HG02678 (cell line): ENCODE measurements around the gene ALLC.

ENCODE experiments used
- ATAC-seq: cut with Tn5 transposase; IDR thresholded peaks from one replicate; pipeline ENCODE4 v1.9.1; 2021; ENCODE audit warnings: mild to moderate bottlenecking, moderate library complexity; ENCODE audit not compliant: unreplicated experiment

The ALLC gene

DNA sequence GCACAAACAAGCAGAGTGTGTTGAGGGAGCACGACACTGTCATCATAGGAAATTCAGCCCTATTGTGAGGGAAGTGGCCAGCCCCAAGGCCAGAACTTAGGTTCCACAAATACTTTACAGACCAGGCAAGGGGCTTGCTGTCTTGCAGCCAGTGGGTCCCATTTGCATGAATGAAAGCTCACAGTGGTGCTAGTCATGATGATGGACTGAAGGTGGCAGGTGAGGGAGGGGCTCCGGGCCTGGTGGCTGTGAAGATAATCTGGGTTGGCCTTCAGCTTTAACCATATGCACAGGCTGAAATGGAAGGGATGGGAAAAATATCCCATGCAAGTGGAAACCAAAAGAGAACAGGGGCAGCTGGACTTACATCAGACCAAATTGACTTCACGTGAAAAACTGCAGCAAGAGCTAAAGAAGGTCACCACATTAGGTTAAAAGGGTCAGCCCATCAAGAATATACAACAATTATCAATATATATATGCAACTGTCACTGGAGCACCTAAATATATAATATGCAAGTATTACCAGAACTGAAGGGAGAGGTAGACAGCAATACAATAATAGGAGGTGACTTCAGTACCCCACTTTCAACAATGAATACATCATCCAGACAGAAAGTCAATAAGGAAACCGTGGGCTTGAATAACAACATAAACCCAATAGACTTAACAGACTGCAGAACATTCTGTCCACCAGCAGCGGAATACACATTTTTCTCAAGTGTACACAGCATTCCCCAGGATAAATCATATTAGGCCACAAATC, 84.9 kb downstream of the ALLC start:
- no peak for ATAC-seq

DNA sequence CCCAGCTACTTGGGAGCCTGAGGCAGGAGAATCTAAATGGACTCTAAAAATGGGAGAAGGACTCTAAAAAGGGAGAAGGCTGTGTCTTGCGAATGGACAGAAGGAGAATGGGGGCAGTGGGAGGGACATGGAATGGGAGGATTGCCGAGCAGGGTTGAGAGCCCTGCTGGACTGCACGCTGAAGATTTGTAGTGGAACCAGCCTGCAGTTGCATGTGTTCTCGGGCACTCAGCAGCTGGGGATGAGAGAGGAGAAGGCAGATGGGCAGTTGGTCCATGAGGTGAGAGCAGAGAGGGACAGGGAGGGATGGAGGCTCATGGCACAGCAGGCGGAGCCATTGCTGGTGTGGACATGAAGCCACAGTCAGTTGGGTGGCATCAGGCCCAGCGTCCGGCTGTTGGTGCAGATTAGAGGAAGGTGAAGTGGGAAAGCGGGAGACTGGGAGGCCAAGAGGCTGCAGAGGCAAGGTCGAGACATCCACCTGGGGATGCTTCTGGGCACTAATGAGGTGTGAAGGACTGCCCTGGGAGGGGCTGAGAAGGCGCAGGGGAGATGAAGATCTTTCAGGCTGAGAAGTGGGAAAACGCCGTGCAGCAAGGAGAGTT, 86.1 kb downstream of the ALLC start:
- no peak for ATAC-seq

DNA sequence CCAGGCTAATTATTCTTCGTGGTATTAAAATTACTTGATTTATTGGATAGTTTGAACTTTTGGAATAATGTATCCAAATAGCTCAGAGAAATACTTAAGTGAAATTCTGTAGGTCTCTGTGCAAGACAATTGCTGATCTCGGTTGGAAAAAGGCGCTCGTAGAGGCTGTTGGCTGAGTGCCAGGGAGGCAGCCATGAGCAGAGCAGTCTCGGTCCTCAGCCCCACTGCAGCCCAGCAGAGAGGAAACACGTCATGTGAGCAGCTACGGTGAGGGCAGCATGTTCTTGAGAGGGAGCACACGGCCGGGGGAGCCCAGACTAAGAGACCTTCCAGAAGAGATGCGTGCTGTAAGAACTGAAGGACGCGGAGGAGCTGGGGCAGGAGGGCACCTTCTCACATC, 87.9 kb downstream of the ALLC start:
- no peak for ATAC-seq

DNA sequence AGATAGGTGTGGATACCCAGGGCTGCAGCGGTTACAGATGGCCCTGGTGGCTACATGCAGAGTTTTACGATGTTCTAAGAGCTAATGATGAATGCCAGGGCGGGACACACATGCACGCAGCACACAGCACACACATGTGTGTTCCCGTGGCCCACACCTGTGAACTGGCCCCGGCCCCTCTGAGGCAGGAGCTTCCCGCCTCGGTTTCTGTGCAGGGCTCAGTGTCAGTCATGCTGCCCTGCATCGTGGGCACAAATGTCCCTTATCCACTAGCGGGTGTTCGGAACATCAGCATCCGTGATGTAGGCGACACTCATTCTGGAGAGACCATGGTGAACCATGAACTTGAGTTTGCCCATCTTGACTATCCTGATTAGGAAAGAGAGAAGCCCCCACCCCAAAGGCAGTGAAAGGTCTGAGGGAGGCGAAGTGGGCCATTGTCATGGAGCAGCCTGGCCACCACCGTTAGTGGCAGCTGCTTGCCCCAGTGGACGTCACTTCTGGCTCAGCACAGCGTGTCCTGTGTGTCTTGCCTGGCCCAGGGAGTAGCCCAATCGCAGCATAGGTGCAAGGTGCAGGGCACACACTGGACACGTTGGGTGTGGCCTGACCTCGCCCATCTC, 89.1 kb downstream of the ALLC start:
- no peak for ATAC-seq

DNA sequence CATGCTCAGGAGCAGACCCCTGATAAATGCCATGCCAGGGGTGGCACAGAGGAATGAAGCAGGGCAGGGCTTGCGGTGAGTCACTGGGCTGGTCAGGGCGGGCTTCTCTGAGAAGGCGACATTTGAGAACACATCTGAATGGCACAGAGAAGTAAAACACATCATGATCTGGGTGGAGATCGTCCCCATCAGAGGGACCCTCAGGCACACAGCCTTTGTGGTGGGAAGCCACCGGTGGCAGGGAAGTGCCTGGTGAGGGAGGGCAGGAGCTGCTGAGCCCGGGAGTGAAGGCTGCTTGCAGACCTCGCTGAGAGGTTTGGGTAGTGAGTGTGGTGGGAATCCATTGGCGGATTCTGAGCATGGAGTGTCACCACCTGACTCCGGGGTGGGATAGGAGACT, 89.8 kb downstream of the ALLC start:
- no peak for ATAC-seq

DNA sequence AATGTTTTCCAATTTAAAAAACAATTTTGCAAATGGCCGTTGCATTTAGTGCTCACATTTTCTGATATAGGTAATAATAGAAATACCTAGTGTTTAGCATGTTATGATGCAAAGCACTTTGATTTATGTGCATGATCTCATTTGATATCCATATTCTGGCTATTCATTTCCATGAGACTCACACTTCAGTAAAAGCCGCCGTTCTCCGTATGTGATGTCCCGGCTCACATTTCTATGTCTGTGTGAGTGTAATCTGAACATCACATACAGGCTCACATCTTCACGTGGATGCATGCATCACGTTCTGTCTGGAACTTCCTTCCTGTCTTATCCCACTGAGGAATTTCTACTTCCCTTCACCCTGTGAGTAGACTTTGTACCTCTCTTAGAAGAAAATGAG, 91.2 kb downstream of the ALLC start:
- no peak for ATAC-seq

DNA sequence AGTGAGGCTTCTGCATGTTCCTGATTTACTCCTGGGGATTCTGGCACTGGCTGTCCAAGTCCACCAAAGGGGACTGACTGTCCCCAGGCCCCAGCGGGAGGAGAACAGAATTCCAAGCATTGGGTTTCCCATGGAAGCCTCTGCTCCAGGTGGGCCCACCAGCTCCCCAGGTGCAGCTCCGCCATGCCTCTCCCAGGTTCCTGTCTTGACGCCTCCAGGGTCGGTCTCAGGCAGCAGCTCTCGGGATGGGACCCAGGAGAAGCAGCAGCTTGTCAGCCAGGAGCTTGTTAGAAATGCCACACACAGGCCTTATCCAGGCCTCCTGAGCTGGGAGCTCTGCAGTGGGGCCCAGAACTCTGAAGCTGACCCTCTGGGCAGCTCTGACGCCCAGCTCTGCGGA, 93.3 kb downstream of the ALLC start:
- no peak for ATAC-seq

DNA sequence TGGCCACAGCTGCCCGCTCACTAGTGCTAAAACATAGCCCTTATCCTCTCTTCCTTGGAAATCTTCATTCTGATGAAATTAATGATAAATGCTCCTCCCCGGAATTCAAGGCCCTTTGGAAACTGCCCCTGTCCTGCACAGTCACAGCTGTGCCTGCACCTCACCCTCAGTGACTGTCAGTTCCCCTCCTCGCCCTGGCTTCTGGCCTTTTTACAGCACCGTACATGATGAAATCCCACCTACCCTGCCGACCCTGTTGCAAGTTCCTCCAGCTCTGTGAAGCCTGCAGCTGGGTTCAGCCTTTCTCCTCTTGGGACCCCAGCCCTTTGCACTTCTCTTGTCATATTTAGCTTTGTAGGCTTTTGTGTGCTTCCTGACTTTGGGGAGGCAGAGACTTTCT, 93.8 kb downstream of the ALLC start:
- ATAC-seq: no peak
